Epithelial cell of prostate (primary cell): ENCODE measurements around the gene WDR38.
A peak's percentile ranks its signal among the peaks of the same experiment; 100 is the strongest.

ENCODE experiments used
- DNase-seq: peaks from one replicate; pipeline ENCODE4 v3.0.0-alpha.2; 2011; ENCODE audit warnings: low read depth, low spot score
- H3K27ac ChIP-seq: fragments of 450-650 bp; 2 replicates; pipeline ENCODE4 v1.5.1; 2017; ENCODE audit warnings: mild to moderate bottlenecking

WDR38 gene

DNA sequence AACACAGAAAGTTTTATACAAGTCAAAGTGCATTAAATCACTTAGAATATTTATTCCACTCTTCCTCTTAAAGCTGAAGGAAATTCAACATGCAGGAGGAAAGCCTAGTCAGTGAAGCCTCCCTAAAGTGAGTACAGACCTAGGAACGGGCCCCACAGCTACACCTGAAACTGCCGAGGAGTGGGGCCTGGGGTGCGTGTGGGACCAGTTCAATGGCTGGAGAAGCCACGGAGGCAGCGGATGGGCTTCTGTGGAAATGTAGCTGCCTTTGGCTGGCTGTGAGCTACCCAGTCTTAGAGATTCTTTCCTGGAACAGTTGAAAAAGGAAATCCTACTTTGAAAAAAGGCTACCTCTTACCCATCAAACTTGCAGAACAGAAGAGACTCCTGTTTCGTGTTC is 25.3 kb downstream of the WDR38 start:
- peak overlapping the region; percentile 2 for H3K27ac ChIP-seq
- DNase-seq: no peak

DNA sequence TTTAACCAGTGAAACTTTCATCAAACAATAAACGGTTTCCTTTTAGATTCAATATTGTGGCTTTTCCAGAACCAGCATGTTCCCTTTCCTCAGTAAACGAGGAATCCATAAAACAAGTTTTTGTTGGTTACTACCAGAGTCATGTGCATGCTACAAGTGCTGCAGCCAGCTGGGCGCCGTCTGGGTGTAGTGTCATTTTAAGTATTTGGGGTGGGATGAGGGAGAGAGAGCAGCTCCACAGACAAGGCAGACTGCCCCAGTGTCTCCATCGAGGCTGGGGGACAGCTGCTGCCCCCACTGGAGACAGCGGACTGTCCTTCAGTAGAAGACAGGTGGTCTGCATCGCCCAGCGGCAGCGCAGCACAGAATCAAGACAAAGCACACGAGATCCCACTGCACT is 26.0 kb downstream of the WDR38 start:
- no peak for DNase-seq

DNA sequence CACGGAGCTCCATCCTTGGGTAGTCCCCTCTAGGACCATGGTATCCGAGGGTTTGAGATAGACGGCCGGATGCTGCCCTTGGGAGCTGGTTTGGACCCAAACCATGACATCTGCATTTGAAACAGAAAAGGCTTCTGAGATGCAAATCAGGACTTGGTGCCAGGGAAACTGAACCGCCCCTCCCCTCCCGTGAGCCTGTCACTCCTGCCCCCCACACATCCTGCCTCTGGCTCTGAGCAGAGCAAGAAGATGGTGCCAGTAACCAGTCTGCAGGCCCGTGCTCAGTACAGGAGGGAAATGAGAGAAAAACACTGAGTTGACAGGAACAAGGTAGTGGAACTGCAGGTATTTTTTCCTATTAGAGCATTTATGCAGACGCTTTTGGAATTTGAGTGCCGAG is 27.2 kb downstream of the WDR38 start:
- no peak overlapping the region for H3K27ac ChIP-seq
- DNase-seq: no peak

More for the DNA sequence above, 26.0 kb downstream of the WDR38 start:
- no peak overlapping the region for H3K27ac ChIP-seq

DNA sequence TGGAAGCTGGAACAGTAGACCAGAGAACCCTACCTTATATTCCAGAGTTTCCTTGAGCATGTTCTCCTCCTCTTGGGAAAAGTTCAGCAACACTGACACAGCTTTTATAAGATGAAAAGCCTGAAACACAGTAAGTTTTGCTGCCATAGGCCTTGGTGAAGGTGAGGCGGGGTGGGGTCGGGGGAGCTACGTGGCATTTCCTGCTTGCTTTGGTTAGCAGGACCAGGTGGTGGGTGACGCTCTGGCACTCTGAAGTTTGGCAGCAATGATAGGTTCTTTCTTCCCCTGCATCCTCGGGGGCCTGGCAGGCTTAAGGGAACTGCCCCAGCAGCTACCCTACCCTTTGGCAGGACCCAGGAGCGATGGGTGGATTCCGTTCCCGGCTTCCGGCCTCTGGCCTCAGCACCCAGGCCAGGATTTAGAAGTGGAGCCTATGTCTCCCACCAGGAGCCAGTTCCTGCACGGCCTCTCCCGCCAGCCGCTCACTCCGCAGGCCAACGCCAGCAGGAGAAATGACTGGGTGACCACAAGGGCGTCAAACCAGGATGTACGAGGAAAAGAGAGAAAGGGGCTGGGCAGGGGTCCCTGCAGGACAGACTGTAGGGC is 28.0 kb downstream of the WDR38 start:
- H3K27ac ChIP-seq: no peak overlapping the region
- no peak for DNase-seq

DNA sequence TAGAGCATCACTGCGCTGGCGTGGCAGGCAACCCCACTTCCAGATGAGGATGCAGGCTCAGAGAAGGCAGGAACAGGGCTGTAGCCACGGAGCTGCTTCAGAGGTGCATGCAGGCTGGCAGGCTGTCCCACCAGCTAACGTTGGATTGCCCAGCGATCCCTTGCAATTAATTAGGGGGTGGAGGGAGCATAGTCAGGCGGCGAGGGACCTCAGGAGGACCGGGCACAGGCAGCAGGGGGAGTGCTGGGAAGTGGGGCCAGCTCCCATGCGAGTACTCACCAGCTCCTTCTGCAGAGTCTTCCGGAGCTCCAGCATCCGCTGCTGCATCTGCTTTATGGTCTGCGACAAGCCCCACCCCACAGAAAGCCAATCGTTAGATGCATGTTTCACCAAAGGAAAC is 29.0 kb downstream of the WDR38 start:
- H3K27ac ChIP-seq: no peak overlapping the region
- no peak for DNase-seq

DNA sequence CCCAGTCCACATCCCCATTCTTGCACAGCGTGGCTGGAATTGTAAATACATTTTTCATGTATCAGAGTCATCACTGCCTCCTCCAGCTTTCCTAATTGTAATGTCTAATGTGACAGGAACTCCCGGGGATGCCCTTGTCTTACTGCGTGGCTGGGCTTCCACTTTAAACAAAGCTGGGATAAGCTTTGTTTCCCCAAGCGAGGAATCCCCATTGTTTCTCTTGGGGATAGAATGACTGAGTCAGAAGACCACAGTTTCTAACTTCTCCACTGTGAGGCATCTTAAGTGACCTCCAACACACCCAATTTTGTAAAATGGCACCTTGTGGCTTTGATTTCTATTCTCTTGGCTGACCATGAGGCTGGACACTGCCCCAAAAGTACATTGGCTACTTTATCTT is 31.1 kb downstream of the WDR38 start:
- no peak for DNase-seq
- no peak overlapping the region for H3K27ac ChIP-seq

DNA sequence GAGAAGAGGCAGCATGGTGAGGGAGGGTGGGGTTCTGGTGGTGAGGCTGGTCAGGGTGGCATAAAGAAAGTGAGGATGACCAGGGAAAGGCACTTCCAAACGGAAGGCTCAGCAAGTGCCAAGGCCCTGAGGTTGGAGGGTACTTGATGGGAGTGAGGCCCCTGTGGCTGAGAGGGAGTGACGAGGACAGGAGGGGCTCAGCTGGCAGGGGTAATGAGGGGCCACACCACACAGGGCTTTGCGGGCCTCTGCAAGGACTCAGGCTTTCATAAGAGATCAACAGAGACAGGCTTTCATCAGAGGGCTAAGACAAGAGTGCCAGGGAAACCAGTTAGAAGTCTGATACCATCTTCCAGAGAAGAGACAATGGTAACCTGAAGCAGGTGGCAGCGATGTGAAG is 32.3 kb downstream of the WDR38 start:
- no peak overlapping the region for H3K27ac ChIP-seq
- DNase-seq: no peak

DNA sequence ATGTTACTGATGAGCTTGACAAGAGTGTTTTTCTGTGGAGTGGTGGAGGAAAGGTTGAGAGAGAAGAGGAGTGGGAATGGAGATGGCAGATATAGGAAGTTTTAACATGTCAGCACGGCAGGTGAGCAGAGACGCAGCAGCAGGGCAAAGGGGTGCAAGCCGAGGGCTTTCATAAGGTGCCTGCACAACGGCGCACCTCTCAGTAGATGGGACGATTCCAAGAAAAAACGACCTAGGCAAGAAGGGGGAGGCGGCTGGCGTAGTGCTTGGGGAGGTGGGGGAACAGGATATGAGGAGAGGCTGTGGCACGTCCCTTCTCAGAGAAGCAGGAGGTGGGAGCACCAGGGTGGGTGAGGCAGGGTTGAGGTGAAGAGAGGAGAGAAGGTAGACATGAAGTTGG is 33.2 kb downstream of the WDR38 start:
- H3K27ac ChIP-seq: no peak overlapping the region
- DNase-seq: no peak

DNA sequence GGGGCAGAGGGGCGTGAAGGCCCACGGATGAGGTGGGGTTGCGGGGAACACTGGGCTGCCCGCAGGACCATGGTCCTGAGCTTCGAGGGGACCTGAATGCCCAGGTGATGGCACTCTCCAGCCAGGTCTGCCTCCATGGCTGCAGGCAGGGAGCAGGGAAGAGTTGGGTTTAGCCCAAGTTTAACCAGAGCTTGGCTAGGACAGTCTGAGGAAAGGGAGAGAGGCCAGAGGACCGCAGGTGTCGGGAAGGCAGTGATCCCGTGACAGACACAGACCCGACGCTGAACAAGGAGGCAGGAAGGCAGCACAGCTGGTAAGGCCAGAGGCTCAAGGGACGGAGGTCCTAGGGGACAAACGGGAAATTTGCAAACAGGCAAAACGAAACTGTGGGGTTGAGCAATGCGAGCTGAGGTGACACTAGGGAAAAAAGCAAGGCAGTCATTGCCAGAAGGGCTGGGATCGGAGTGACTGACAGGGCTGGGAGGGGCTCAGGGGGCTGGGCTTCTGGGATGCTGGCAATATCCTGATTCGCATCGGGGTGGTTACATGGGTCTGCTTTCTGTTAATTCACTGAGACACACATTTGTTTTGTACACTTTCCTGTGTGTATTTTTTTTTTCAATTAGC is 33.7 kb downstream of the WDR38 start:
- no peak overlapping the region for H3K27ac ChIP-seq
- no peak for DNase-seq

DNA sequence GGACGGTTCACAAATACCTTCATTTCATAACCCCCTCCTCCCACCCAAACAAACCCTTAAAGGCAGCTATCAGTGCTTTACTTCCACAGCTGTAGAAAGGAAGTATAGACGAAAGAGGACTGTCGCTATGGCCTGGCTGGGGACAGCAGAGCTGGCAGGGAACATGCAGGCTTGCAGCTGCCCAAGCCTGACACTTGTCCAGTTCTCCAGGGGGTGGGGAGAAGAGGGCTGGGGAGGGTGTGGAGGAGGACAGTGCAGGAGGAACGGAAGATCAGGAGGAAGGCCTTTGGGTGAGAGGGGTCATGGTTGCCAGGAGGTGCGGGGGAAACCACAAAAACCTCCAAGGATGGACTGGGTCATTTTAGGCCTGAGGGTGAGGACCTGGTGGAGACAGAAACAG is 34.6 kb downstream of the WDR38 start:
- no peak for DNase-seq
- no peak overlapping the region for H3K27ac ChIP-seq

DNA sequence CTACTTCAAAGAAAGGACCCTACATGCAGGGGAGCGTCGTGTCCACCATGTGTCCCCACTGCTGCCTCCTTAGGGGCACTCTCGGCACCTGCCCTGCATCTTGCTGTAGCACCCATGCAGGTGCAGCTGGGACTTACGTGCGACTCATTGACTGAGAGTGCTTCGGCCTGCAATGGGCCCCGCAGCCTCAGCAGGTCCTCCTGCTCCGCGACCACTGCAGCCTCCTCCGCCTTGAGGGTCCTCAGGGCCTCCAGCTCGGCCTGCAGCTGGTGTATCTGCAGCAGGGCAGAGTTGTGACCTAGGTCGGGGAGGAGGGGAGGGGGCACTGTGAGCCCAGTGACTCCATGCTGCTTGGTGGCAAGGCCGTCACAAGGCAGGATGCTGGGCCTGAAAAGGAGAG is 35.7 kb downstream of the WDR38 start:
- H3K27ac ChIP-seq: no peak overlapping the region
- DNase-seq: no peak

DNA sequence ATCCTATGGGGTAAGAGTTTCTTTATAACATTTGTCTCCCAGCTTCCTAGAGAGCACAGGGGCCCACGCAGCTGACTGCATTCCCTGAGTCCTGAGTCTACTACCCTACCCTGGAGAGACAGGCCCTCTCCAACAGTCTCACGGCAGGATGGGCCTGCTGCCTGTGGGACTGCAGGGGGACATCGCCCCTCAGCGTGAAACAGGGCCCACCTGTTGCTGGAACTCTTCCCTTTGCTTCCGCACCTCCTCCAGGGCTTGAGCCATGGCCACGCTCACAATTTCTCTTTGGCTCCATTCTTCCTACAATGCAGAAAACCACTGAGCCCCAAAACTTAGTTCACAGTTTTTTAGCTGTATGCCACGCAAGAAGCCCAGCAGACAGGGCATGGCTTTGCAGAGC is 36.9 kb downstream of the WDR38 start:
- H3K27ac ChIP-seq: no peak overlapping the region
- no peak for DNase-seq

DNA sequence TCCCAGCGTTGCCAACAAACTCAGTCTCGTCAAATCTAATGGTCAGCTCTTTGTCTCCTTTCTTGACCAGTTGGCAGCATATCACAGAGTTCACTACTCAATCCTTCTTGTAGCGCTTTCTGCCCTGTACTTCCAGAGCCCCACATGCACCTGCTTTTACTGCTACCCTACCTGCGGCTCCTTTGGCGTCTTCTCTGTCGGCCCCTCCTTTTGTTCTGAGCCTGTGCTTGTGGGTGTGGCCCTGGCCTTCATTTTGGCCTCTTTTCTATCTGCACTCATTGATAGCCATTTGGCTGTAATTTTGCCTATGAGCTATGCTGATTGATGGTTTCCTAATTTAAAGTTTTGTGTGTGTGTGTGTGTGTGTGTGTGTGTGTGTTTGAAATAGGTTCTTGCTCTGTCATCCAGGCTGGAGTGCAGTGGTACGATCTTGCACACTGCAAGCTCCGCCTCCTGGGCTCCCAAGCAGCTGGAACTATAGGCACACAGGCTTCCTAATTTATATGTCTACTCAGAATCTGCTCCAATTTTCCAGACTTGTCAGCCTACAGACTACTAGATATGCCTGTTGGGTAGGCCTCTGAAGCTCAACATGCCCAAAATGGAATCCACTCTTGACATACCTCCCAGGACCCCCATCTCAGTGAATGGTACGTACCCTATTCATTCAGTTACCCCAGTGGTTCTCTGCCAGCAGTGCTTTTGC is 40.9 kb downstream of the WDR38 start:
- DNase-seq: no peak

DNA sequence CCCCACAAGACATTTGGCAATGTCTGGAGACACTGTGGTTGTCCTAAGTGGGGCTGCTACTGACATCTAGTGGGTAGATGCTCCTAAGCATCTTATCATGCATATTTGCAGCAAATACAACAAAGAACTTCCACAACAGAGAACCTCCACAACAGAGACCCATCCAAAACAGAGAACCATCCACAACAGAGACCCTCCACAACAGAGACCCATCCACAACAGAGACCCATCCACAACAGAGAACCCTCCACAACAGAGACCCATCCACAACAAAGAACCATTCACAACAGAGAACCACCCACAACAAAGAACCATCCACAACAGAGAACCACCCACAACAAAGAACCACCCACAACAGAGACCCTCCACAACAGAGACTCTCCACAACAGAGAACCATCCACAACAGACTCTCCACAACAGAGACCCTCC is 41.5 kb downstream of the WDR38 start:
- H3K27ac ChIP-seq: no peak overlapping the region
- DNase-seq: no peak

More for the DNA sequence above, 40.9 kb downstream of the WDR38 start:
- no peak overlapping the region for H3K27ac ChIP-seq

DNA sequence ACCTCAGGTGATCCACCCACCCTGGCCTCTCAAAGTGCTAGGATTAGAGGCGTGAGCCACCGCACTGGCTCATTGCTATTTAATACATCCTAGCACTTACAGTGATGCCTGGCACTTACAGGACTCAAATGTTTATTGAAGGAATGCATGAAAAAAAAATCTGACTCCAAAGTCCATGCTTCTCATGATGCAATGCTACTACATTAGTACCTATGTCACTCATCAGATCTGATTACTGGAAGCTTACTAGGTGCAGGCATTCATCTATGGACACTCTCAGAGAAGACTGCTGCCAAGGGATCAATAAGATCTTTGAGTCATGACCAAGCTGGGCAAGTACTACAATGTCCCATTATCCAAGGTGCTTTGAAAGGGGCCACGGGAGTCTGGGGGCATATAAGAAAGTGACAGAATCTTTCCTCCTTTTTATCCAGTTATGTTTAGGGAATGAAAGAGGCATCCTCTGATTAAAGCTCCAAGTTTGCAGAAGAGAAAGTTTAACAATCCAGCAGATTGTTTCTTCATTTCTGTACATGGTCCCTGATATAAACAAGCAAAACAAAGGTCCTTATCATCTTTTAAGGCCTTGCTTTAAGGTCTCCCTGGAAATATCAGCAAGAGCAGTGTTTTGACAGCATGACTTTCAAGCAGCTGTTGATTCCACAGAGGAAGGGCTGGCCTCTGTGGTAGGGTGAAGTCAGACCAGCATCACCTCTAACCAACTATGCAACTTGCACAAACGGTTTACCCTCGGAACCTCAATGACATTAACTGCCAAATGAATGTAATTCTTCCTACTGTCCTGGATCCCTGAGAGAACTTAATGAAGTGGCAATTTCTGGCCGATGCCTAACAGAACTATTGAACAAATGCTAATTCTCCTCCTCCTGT is 44.6 kb downstream of the WDR38 start:
- DNase-seq: no peak
- H3K27ac ChIP-seq: no peak overlapping the region

DNA sequence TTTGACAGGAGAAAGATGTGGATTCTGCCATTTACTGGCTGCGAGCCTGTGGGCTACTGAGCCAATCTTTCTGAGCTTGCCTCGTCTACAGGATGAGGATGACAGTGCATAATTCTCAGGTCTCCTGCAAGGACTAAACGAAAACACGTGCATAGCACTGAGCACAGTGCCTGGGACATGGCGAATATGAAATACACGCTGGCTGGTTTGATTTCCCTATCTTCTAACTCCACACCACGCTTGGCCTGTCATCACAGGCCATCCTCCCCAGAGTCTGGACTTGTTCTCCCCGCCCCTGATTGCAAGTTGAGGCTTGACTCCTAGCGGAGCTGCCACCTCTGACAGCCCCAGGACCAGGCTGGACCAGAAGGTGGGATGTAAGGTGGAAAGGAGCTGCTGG is 46.6 kb downstream of the WDR38 start:
- peak overlapping the region; percentile 79 for H3K27ac ChIP-seq
- peak; percentile 5 for DNase-seq

DNA sequence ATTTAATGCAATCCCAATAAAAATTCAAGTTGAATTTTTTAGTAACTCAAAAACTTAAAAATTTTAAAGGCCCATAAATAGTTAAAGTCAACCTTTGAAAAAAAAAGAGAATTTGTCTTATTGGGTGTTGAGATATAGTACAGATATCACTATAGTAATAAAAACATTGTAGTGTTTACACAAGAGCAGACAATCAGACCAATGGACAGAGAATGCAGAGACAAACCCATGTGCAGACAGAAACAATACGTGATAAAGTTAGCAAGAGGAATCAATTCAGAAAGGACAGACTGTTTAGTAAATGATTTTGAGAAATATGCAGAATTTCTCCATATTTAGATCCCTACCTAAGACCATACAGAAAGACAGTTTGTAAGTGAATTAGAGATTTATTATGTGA is 53.7 kb downstream of the WDR38 start:
- no peak overlapping the region for H3K27ac ChIP-seq
- DNase-seq: no peak
